GM15510 (cell line): Measurements from ENCODE around the gene GBA2.

Source experiments
- POLR2A ChIP-seq: IDR thresholded peaks from 3 replicates; pipeline ENCODE4 v1.6.1; 2011; ENCODE audit warnings: borderline replicate concordance; ENCODE audit not compliant: insufficient read length; ENCODE audit errors: extremely low read depth

The GBA2 gene

DNA sequence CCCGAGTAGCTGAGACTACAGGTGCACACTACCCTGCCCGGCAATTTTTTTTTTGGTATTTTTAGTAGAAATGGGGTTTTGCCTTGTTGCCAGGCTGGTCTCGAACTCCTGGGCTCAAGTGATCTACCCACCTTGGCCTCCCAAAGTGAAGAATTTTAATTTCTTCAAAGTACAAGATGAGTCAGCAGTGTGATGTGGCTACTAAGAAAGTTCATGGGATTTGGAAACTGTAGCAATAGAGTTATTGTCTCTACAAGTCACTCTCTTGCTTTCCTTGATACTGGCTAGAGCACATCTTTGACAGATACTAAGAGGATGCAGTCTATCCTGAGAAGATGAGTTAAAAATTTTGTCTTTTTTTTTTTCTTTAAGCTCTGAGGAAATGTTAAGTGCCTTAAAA lies 14.9 kb downstream of the GBA2 start:
- TF ChIP-seq POLR2A, result no peak

DNA sequence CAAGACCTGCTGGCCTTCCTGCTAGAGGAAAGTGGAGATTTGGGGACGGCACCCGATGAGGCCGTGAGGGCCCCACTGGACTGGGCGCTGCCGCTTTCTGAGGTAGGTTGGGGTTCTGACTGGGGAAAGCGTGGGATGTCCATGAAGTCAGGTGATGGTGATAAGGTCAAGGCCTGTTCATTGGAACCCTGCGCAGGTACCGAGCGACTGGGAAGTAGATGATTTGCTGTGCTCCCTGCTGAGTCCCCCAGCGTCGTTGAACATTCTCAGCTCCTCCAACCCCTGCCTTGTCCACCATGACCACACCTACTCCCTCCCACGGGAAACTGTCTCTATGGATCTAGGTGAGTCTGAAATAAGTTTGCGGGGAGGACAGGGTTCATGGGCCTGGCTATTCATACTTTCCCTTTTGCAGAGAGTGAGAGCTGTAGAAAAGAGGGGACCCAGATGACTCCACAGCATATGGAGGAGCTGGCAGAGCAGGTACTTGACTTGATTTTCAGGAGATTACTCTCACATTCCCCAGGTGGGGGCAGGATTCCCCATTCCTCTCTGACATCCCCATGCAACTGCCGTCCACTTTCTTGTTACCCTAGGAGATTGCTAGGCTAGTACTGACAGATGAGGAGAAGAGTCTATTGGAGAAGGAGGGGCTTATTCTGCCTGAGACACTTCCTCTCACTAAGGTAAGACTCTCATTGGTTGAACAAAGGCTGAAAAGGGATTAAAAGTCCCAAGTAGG lies 16.1 kb downstream of the GBA2 start:
- no peak for TF ChIP-seq POLR2A

DNA sequence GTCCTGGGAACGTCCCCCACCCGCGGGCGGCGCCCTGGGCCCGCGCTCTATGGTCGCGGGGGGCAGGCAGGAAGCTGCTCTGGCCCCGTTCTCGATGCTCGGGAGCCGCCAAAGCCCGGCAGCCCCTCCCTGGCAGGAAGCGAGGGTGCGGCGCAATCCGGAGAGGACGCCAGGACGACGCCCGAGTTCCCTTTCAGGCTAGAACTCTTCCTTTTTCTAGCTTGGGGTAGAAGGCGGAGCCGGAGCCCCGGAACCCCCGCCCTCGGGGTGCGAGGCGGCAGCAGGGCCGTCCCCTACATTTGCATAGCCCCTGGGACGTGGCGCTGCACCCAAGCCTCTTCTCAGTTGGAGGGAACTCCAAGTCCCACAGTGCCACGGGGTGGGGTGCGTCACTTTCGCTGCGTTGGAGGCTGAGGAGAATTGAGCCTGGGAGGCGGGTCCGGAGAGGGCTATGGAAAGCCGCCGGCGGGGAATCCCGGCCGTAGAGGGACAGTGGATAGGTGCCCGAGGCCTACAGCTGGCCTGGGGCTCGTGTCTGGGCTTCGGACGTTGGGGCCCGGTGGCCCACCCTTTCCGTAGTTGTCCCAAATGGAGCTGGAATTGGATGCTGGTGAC lies 16.7 kb downstream of the GBA2 start, which contains the start of the genes CREB3 and TLN1:
Gene CREB3, plus strand, starts transcription at position 482 of the 615 bp plus-strand sequence. Its CDS starts 107 bp downstream, at position 589.
Gene TLN1, minus strand, starts transcription at position 11 of the 615 bp plus-strand sequence. CDS start 6,501 bp downstream, outside the sequence.
- TF ChIP-seq POLR2A, result peak; percentile 78

DNA sequence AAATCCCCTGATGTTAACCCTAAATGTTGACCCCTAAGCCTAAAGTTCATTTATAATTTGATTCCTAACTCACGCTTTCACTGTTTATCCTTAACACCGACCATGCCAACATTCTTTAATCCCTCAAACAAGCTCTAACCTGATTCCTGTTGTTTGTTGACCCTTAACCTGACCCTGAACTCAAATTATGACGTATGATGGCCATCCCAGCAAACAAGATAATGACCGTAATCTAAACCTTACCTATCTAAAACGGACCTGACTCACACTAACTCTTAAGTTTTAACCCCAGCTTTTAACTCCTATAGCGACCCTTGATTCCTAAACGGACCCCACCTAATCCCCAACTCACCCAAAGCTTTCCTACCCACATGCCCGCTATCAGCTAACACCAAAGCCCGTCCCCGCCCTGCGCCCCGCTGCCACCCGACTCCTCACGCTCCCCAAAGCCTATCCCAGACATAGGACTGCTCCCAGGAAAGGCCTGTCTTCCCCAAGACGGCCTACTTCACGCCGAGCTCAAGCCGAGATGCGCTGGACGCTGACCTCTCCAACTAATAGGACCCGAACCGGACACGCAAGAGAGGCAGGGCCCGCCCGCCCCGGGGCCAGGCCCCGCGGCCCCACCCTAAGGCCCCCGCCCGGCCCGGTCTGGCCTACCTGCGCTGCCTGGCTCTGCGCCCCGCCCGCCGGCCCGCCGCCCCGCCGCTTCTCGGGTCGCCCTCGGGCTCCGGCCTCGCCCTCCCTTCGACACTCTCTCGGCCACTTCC lies 17.4 kb downstream of the GBA2 start:
- TF ChIP-seq POLR2A, result no peak

GRCh38 chr9:35730486-35730854 lies 18.6 kb downstream of the GBA2 start:
- TF ChIP-seq POLR2A, result no peak

GRCh38 chr9:35729700-35730485 lies 19.1 kb downstream of the GBA2 start:
- TF ChIP-seq POLR2A, result no peak

DNA sequence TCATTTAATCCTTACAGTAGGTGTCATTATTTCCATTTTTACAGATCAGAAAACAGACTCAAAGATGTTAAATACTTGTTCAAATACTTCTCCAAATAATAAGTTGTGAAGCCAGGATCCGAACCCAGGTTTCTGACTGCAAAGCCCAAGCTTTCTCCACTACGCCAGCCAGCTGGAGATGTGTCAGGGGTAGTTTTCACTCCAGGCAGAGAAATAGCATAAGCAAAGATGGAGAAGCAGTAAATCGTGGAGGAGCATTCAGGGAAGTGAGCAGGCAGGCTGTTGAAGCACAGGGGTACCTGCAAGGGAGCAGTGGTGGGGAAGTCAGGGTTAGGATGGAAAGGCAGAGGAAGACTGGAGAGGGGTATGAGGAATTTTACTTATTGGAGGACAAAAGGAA lies 19.9 kb downstream of the GBA2 start:
- TF ChIP-seq POLR2A, result no peak

GRCh38 chr9:35728041-35728971 lies 20.7 kb downstream of the GBA2 start:
- TF ChIP-seq POLR2A, result peak; percentile 49

DNA sequence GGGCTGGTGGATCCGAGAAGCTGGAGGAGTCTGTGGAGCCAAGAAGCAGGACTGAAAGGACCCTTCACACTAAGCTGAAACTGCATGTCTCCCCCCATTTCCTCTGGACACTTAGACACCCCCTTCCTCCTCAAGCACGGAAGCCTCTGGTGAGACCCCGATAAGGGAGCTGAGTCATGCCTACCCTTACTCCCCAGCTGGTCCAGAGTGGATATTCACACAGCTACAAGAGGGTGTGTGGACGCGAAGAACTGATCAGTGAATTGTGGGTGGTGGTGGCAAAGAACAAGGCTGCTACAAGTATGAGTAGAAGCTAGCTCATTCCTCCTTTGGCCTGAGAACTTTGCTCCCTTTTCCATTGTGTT lies 21.4 kb downstream of the GBA2 start:
- TF ChIP-seq POLR2A, result no peak

DNA sequence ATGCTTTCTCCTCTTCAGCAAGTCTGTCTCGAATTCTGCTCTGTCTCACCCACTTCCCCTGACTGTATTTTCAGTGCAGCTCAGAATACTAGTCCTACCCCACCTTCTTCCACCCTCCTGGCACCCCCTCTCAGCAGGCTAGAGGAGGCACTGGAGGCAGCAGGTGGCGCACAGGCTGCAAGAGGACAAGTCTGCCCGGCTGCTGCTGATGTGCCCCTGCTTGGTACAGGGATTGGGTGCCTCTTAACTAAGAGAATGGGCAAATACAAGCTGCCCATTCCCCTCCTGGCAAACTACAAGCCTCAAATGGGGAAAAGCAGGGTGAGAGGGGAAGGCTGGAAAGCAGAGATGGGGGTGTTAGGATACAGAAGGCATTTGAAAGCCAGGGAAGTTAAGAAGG lies 22.1 kb downstream of the GBA2 start:
- TF ChIP-seq POLR2A, result no peak

DNA sequence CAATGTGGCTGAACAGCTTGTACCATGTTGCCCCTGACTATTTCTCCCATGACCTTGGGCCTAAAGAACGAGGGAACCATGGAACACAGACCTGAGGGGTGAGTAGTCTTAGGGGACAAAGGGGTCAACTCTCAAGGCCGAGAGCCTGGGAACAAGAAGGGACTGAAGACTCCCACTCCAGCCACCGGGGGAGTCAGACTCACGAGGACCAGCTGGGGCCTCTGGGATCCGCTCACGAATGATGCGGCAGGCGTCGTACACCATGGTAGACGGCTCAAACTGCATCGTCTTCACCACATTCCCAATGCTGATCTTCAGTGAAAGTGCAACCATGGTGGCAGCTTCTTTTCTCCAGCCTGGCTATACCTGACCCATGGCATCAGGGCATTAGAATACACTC lies 23.7 kb downstream of the GBA2 start:
- no peak for TF ChIP-seq POLR2A

DNA sequence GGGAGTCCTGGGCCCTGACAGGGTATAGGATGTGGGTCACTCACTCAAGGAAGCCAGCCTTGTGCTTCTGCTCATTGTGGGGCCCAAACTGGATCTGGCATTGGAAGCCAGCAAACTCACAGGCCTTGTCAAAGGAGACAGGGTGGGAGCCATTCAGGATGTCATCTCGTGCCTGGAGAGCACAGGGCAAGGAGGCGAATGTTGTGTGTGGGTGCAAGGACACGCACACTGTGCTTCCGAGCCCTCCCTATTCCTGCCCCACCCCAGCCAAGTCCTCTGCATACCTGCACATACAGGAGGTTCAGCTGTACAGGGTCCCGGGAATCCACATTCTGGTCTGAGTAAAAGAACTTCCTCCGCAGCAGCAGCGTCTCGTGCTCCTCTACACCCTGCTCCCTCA lies 25.1 kb downstream of the GBA2 start:
- TF ChIP-seq POLR2A, result no peak

GRCh38 chr9:35723426-35723825 lies 25.6 kb downstream of the GBA2 start:
- no peak for TF ChIP-seq POLR2A

DNA sequence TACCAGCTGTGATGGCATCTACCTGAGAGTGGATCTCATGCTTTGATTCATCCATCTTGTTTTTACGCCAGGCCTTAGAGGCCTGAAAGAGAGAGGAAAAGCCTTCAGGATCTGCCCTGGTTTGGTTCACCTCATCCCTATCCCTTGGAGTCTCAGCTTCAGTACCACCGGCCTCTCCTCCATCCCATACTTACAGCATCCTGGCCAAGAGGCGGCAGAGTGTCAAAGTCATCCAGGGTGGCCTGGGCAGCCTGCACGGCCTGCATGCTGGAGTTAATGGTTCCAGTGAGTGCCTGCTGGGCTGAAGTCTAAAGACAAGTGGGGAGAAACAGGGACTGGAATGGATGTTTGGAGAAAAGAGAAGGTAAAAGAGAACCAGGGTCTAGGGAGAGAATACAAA lies 29.5 kb downstream of the GBA2 start:
- no peak for TF ChIP-seq POLR2A
